Stimulated activated CD4-positive, alpha-beta T cell treated with anti-CD3 and anti-CD28 coated beads, Interleukin-1b, Interleukin-23, amount 100 ng/mL, for 1 hour (primary cell): Measurements from ENCODE around the gene TINAGL1.

ENCODE experiments used
- DNase-seq, 2 donors: peaks; one replicate each; pipeline ENCODE4 v3.0.0-alpha.2; 2020; ENCODE audit warnings: low read depth in 2 of 2

The TINAGL1 gene

GRCh38 chr1:31576201-31576669, at the start of gene TINAGL1:
TINAGL1 (plus strand) TSS chr1:31576515; CDS start chr1:31577149, 634 bp downstream.
- no peak for DNase-seq

- no peak for DNase-seq
Observed at GRCh38 chr1:31529999-31530684, 46.2 kb upstream of the TINAGL1 start.

- DNase-seq, result no peak
Observed at GRCh38 chr1:31531177-31531999, 44.9 kb upstream of the TINAGL1 start.

GRCh38 chr1:31532173-31532572, 44.1 kb upstream of the TINAGL1 start:
- no peak for DNase-seq

- DNase-seq, result no peak
Observed at GRCh38 chr1:31535561-31535960, 40.8 kb upstream of the TINAGL1 start.

GRCh38 chr1:31539329-31539728, 37.0 kb upstream of the TINAGL1 start:
- DNase-seq, result no peak

GRCh38 chr1:31541194-31541593, 35.1 kb upstream of the TINAGL1 start:
- DNase-seq, result no peak

- DNase-seq, result no peak
Observed at GRCh38 chr1:31545927-31546540, 30.3 kb upstream of the TINAGL1 start.

GRCh38 chr1:31548534-31548906, 27.8 kb upstream of the TINAGL1 start:
- DNase-seq, result no peak

- peak; percentile 67 to 87 for DNase-seq
Observed at GRCh38 chr1:31548907-31549808, 27.2 kb upstream of the TINAGL1 start.

- DNase-seq, result no peak
Observed at GRCh38 chr1:31549809-31550620, 26.3 kb upstream of the TINAGL1 start.

GRCh38 chr1:31551208-31551607, 25.1 kb upstream of the TINAGL1 start:
- DNase-seq, result no peak

GRCh38 chr1:31552489-31552888, 23.8 kb upstream of the TINAGL1 start:
- no peak for DNase-seq

- DNase-seq, result no peak
Observed at GRCh38 chr1:31556481-31557006, 19.8 kb upstream of the TINAGL1 start.

- no peak for DNase-seq
Observed at GRCh38 chr1:31559715-31560114, 16.6 kb upstream of the TINAGL1 start.

GRCh38 chr1:31560394-31560793, 15.9 kb upstream of the TINAGL1 start:
- no peak for DNase-seq

GRCh38 chr1:31562707-31563360, 13.5 kb upstream of the TINAGL1 start:
- no peak for DNase-seq

GRCh38 chr1:31564606-31564989, 11.7 kb upstream of the TINAGL1 start:
- no peak for DNase-seq

- DNase-seq, result no peak
Observed at GRCh38 chr1:31567956-31568570, 8.3 kb upstream of the TINAGL1 start.
